Cerebellar cortex (tissue), 1 donor: ENCODE results near the gene RCOR1.

Experiments
- DNase-seq: peaks from one replicate; pipeline ENCODE4 v3.0.0-alpha.2; 2015; ENCODE audit warnings: low spot score

Gene RCOR1

DNA sequence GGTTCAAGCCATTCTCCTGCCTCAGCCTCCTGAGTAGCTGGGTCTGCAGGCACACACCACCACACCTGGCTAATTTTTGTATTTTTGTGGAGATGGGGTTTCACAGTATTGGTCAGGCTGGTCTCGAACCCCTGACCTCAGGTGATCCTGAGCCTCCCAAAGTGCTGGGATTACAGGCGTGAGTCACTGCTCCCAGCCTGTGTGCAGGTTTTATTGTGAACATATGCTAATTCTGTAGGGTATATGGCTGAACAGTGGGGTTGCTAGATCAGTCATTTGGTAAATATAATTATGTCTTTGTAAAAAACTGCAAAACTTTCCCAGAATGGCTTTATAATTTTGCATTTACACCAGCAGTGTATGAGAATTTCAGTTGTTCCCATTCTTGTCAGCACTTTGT is 85.9 kb downstream of the RCOR1 start:
- no peak for DNase-seq

DNA sequence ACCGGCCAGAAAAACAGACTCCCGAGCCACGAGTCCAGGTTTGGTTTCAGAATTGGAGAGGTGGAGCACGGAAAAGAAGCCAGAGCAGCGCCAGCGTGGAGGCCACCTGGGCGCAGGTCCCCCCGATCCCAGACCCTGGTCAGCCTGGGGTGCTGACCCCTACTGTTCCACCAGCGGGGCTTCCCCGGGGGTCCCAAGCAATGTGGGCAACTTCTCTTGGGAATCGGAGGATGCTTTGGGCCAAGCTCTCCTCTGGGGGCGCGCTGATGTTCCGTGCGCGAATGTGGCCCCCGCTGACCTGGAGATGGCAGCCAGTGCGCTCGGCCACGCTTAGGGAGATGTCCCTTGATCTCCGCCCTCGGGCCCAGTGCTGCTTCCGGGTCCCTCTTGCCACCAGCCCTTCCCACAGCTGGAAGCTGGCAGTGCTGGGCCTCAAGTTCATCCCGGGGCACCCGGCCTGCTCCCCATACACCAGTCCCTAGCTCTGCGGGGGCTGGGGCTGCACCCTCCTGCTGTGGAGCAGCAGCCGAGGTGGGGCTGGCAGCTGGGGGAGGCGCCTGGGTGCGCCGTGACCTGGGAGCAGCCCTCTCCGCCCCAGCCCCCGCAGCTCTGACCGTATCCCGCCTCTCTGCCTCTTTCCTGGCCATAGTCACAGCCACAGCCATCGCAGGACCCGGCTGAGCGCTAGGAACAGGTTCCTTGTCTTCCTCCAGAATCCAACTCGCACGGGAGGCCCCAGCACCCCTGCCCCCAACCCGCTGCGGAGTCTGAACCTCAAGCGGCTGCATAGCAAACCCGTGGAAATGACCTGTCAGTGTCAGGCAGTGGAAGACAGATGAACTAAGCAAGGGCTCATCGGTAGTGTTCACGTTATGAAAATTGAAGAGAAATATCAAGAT is 91.2 kb downstream of the RCOR1 start:
- no peak for DNase-seq

DNA sequence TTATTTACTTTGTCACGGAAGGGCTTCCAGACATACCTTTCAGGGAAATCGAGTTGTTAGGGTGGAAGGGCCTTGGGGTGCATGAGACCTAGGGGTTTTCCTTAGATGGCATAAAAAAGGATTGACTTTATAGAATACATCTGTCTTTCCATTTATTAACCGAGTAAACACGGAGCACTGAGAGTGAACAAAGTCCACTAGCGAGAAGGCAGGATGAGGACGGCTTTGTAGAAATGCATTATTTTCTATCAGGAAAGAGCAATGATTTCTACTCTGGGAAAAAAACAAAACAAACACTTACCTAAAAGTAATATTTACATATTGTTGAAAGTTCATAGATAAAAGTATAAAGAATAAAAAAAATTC is 91.8 kb downstream of the RCOR1 start:
- no peak for DNase-seq

DNA sequence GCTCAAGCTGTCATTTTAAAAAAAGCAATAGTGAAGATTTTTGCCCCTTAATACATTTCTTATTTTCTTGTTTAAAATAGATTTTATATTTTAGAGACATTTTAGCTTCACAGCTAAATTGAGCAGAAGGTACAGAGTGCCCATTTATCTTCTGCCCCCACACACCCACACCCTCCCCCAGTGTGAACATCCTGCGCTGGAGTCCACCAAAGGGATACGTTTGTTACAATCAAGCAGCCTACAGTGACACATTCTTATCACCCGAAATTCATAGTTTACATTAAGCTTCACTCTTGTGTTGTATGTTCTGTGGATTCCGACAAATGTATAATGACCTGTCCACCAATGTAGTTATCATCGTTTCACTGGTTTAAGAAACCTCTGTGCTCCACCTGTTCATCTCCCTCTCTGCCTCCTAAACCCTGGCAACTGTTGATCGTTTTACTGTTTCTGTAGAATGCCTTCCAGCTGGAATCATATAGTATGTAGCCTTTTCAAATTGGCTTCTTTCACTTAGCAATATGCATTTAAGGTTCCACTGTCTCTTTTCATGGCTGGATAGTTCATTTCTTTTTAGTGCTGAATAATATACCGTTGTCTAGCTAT is 93.8 kb downstream of the RCOR1 start:
- DNase-seq: no peak

DNA sequence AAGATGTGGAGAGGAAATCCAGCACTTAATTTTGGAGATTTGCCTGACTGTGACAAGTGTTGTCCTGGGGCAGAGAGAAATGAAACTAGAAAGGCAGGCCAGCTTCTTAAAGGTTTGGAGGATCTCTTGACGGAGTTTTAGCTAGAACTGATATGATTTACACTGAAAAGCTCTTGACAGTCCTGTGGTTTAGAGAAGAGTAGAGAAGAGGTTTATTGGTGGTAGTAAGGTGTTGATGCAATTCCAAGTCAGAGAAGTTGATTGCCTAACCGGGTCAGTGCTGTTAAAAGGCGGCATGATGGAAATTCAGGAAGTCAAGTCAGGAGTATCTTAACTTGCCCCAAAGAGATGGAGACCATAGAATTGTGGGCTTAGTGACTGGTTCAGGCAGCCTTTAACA is 95.8 kb downstream of the RCOR1 start:
- DNase-seq: no peak

DNA sequence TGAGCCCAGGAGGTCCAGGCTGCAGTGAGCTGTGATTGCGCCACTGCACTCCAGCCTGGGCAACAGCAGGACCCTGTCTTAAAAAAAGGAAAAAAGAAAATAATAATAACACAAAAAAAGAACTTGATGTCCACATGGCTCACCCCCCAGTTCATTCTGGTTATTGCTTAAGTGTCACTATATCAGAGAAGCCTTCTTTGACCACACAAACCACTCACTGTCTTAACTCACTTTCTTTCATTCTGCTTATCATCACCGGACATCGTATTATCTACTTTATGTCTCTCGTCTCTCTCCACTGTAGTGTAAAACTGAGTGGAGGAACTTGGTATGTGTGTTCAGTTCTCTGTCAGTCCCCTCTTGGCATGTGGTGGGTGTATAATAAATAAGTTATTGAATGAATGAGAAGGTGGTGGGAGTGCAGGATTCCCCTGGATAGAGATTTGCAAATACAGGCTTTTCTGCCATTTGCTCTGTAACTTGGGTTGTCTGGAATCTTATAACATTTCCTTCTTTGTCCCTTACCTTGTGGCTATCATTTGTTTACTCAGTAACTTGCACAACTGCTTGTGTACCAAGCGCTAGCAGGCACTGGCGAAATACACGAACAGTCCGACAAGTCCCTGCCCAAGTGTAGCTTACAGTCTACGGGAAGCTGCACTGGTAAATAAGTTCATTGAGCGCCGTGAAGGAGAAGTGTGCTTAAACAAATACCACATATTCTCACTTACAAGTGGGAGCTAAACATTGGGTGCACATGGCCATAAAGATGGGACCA is 98.2 kb downstream of the RCOR1 start:
- DNase-seq: no peak

DNA sequence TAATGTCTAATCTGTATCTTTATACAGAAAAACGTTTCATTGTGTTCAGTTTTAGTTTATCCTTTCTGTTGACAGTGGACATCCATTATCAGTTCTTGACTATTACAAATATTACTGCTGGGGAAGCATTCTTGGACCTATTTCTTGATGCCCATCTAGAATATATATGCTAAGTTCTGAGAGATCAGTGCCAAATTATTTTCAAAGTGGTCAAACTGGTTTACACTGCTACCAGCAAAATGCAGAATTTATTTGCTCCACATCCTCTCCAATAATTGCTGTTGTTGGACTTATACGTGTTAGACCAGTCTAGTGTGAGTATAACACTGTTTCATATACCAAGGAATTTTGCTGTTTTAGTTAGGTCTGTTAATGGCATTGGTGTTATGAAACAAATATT is 99.3 kb downstream of the RCOR1 start:
- DNase-seq: no peak

DNA sequence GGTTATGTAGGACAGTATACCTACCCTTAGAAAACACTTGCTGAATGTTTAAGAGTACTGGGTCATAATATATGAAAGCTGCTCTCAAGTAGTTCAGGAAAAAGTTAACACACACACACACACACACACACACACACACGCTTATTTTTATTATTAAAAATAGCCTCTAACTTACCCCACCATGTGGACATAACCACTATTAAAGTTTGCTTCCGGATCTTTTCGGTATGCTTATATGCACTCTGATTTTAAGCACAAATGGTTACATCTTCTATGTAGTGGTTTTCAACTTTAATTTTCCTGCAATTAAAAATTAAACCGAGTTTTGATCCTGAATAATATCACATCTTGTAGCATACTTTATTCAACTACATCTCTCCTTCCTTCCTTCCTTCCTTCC is 99.9 kb downstream of the RCOR1 start:
- DNase-seq: no peak

DNA sequence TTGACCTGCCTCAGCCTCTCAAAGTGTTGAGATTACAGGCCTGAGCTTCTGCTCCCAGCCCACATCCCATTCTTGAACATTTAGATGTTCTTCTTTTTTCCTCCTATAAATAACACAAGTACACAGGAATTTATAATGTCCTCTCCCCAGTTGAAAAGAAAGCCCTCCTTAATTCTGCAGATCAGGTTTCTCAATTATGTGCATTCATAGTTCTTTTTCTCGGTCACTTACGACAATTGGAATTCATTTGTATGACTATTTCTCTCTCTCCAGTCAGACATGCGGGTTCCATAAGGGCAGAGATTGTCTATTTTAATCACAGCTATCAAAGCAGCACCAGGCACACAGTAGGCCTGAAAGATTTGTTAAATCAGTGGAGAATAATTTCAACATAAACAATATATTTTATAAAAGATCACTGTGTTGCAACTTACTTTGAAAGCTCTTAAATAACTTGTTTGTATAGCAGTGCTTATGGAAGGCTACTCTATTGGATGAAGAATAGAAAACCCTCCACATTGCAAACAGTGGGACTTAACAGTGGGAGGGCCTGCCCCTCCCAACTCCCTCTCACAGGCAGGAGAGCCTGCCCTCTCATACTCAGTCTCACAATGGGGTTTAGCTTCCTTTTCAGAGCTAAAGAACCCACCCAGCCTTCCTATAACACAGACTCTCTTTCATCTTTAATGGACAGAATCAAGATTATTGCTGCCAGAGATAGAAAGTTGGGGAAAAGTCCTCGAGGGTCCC is 100.7 kb downstream of the RCOR1 start:
- peak; percentile 17 for DNase-seq

DNA sequence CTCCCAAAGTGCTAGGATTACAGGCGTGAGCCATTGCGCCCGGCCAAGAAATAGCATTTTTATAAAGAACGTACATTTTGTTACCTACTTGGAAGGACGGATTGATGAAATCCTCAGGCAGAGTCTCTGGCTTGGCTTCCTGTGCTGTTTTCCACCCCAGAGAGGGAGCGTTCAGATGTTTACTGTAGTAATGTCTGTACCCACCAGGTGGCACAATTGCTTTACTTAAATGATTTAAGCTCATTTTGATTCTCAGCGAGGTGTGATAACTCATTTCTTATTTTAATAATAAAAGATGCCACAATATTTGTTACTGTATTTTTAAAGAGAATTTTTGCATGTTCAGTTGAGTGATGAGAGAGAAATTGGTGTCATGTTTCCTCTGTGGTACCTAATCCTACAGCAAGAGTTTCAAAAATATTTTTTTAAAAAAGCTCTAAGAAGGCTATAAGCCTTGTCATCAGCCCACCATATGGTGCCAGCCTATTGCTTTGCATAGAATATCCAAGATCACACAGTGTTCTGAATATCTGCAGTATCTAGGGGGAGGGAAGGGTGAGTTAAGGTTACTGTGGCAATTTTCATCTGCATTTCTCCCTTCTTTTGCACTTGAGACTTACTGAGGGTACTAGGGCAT is 102.2 kb downstream of the RCOR1 start:
- peak; percentile 92 for DNase-seq

DNA sequence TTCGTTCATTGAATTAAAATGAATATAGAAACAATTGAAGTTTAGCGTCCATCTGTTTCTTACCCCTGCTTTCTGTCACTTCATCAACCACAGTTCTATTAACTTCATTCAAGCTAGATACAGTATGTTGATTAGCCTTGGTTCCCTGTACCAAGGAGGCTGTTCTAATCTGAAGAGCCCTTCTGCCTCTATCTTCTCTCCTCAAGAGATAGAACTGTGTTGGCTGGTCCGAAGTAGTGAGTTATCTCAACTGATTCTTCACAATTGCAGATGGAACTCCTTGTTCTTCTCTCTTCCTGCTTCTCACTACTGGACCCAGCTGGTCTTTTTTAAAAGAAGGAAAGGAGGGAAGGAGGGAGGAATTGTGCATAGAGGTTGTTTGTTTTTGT is 102.7 kb downstream of the RCOR1 start:
- DNase-seq: no peak

DNA sequence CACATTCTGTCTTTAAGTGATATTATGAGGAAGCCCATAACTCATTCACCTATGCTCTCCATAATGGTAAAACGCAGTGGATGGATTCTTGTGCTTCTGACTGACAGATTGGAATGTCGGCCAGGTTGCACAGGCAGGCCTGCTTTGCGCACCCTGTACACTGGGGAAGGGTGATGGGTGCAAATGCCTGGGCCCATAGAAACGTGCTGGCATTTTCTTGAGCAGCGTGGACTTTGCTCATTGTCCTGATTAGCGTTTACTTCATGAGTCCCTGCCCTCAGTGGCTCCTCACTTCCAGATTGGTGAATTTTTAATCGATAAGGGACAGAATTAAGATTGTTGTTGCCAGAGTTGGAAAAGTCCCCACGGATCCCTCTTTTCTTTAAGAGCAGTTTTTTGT is 103.9 kb downstream of the RCOR1 start:
- DNase-seq: no peak

DNA sequence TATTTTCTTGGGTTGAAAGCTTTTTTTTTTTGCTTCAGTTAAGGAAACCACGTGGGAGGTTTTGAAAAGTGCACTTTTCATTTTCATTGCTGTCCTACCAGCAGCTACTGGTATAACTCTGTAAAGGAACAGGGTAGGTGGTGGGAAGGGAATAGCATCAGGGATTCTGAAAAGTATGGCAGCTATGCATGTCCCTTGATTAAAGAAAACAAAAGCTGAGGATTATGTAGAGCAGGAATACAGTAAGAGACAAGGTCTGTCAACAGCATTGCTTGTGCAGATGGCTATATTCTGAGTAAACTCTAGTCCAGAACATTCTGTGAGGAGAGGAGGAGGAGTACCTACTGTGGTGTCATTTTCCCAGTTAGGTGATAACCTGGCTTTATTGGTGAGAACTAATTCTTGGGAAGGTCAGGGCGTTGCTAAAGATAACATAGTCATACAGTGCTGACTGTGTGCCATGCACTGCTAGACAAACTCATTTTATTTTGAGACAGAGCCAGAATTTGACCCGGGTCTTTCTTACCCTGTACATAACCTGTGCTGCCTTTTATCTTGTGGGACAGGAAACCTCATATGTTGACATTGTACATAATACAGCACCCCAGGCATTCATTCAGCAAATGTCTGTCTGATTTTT is 104.5 kb downstream of the RCOR1 start:
- peak; percentile 17 for DNase-seq

DNA sequence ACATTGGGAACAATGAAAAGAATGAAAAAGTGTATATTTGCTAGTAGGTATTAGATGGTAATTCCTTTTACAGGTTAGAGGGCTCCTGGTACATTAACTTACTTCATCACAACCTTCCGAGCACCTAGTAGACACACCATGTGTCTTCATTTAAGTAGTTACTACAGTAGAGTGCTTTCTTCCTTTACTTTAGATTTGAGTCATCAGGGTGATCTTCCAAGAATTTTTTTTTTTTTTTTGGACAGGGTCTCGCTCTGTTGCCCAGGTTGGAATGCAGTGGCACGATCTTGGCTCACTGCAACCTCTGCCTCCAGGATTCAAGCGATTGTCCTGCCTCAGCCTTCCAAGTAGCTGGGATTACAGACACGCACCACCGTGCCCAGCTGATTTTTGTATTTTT is 105.1 kb downstream of the RCOR1 start:
- DNase-seq: no peak

DNA sequence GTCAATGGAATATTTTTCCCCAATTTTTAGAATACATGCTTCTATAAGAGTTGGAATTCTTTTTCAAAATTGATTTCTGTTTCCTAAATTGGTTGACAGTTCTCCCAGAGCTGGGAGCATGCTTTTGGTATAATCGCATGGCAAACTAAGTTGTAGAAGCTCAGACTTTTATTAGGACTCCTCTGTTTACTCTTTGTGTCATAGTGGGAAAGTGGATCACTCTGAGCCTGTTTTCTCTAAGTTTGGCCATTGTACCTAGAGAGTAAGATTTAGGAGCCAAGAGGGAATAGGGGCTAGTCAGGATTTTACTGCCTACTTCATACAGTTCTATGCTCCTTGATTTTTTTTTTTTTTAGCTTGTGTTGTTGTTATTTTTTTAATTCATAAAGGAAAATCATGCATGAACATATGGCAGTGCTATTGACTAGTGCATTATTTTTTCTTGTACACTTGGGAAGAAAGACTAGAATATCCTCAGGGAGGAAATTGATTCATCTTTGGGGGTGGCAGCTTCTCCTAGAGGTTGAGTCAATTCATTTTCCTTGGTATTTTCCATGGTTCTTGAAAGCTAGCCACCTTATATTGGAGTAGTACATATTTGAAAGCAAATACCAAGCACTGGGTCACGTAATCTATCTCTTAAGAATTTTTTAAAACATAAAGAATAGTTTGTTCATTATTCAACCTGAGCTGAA is 107.1 kb downstream of the RCOR1 start:
- DNase-seq: no peak

DNA sequence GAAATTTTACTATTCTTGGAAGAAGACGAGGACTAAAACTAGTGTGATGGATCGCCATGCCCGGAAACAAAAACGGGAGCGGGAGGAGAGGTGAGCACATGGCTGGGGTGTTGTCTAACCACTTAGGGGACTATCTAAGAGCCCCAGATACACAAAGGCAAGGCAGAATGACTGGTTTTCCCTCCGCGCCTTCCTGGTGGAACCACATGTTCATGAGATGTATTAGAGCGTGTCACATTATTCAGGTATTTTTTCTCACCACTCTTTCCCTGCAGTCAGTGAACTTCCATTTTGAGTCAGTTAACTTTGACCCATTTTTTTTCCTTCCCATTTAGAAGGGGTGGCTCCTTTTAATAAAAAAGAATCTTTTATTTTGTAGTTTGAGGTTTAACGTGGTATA is 116.0 kb downstream of the RCOR1 start:
- DNase-seq: no peak

DNA sequence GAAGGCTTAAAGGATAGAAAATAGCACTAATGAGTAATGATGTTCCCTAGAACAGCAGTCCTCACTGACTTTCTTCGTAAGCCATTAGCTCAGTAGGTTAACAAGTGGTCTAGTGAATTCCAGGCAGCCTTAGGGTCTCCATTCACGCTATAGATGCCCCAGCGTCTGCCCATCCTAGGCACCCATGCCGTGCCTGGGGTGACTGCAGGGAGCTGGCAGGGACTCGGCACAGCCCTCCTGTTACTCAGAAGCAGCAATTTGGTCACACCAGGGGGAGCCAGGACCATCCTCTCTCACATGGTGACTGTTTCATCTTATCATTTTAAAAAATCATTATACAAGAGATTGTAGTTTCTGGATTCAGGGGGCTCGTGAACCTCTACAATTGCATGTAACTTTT is 118.8 kb downstream of the RCOR1 start:
- DNase-seq: no peak

DNA sequence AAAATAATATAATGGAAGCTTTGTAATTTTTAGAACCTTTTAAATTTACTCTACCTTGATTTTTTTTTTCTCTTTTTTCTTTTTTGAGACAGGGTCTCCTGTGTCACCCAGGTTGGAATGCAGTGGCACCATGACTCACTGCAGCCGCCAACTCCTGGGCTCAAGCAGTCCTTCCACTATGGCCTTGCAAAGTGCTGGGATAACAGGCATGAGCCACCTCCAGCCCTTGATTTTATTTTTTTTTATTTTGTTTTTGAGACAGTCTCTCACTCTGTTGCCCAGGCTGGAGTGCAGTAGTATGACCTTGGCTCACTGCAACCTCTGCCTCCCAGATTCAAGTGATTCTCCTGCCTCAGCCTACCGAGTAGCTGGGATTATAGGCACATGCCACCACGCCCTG is 119.5 kb downstream of the RCOR1 start:
- no peak for DNase-seq

DNA sequence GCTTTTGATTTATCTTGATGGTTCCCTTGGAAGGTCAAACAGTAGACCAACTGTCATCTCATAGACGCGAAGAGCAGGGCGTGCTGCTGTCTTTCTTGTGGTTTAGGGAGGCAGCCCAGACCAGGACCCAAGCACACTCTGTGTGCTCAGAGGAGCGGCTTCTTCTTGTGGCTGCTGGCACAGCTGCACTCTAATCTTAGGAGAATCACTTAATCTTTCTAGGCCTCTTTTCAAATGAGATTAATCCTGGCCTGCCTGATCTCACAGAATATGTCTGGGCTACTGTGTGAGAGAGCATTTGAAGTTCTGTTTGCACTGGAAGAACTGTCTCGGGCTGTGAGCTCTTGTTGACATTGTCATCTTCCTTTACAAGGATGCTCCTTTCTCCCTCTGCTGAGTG is 124.8 kb downstream of the RCOR1 start:
- no peak for DNase-seq

DNA sequence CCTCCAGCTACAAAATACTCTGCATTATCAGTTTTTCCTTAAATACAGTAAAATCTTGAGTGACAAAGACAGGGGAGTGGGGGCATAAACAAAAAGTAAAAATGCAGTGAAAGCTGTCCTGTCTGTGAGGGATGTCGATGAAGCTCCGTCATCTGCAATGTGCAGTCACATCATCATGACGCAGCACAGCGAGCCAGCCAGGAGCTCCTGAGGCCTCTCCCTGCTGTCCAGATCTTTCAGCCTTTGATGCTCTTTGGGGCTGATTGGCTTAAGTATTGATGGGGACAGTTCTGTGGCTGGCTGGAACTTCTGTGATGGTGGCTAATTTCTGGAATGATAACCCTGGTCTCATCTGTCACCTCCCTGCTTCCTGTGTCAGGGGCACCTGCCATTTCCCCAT is 130.2 kb downstream of the RCOR1 start:
- DNase-seq: no peak

DNA sequence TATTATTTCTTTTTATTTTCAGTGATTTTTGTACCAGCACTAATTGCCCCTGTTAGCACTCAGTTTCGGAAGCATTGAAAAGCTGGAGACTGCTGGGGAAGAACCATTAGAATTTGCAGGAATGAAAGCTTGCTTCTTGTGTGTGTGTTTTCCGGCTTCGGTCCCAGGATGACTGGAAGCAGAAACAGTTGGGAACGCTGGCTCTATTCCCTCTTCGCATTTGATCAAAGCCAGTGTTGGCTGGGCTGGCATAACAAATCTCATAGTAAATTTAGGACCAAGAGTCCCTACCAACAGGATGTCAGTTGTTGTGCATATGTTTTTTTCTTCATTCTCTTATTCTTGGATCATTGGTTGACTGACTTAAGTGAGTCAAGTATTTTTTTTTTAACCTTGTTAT is 131.2 kb downstream of the RCOR1 start:
- DNase-seq: peak; percentile 82
